SK-N-SH (cell line): ENCODE measurements around the gene CASS4.

Experiments
- GABPA ChIP-seq: IDR thresholded peaks from 2 replicates; pipeline ENCODE4 v1.4.0; 2012; ENCODE audit warnings: low read depth, mild to moderate bottlenecking
- NFIC ChIP-seq: IDR thresholded peaks from 2 replicates; pipeline ENCODE4 v1.4.0; 2012; ENCODE audit warnings: borderline replicate concordance
- SMC3 ChIP-seq: IDR thresholded peaks from 2 replicates; pipeline ENCODE4 v1.6.1; 2012; ENCODE audit warnings: low read depth, low read length, improper control_type of control experiment
- TEAD4 ChIP-seq: IDR thresholded peaks from 2 replicates; pipeline ENCODE4 v1.4.0; 2012; ENCODE audit warnings: mild to moderate bottlenecking, borderline replicate concordance; ENCODE audit not compliant: insufficient read depth
- YY1 ChIP-seq: IDR thresholded peaks from 2 replicates; pipeline ENCODE4 v1.4.0; 2012; ENCODE audit warnings: low read depth, mild to moderate bottlenecking
- TF ChIP-seq, protein P1 (sequence below): fragments of 200-600 bp; sonication (generic); IDR thresholded peaks from 2 replicates; pipeline ENCODE4 v1.6.1; 2017; ENCODE audit warnings: antibody characterized with exemption, mild to moderate bottlenecking, moderate library complexity

DNA sequence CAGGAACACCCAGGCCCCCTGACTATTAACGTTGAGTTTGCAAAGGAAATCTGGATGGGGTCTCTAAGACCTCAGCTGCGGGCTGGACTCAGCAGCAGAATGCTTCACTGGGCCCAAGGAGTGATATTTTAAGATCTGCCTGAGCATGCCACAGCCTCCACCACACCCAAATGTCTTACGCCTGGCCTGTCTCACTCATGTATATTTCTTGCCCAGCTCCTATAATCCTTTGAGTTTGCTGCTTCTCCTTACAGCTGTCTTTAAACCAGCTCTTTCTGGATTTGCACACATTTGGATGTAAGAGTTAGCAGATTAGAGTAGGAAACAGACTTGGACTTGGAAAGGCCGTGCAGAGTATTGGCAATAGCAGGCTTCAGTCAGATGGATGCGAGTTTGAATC, 16.4 kb downstream of the CASS4 start:
- TF ChIP-seq YY1 (no peak), GABPA (no peak), NFIC (no peak), TEAD4 (no peak), SMC3 (no peak)
- TF ChIP-seq, protein P1, sequence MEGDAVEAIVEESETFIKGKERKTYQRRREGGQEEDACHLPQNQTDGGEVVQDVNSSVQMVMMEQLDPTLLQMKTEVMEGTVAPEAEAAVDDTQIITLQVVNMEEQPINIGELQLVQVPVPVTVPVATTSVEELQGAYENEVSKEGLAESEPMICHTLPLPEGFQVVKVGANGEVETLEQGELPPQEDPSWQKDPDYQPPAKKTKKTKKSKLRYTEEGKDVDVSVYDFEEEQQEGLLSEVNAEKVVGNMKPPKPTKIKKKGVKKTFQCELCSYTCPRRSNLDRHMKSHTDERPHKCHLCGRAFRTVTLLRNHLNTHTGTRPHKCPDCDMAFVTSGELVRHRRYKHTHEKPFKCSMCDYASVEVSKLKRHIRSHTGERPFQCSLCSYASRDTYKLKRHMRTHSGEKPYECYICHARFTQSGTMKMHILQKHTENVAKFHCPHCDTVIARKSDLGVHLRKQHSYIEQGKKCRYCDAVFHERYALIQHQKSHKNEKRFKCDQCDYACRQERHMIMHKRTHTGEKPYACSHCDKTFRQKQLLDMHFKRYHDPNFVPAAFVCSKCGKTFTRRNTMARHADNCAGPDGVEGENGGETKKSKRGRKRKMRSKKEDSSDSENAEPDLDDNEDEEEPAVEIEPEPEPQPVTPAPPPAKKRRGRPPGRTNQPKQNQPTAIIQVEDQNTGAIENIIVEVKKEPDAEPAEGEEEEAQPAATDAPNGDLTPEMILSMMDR: no peak
